Pons (tissue), 1 donor: ENCODE measurements around the gene ART1.

Source experiments
- DNase-seq: peaks from one replicate; pipeline ENCODE4 v3.0.0-alpha.2; 2016; ENCODE audit warnings: low spot score

ART1 gene

DNA sequence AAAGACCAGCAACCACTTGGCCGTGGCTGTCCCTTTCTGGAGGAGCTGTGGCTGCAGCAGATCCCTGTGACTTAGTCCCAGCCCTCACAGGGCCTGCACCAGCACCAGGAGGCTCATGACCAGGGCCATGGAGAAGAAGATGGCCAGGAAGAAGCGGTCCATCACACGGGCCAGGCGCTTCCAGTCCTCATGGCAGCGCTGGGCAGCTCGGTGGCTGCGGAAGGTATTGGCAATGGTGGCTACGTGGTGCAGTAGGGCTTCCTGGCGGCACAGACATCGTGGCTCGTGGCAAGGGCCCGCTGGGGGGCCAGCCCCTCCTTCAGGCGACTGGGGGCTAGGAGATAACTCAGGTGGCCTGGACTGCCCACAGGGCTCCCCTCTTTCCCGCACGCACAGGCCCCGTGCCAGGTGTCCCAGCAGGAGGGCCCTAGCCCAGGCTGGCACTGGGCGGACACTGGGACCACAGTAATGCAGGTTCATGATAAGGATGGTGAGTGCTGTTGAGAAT lies 21.1 kb downstream of the ART1 start:
- DNase-seq = no peak

- no peak for DNase-seq
Measured at GRCh38 chr11:3667149-3668035, 22.5 kb downstream of the ART1 start.

DNA sequence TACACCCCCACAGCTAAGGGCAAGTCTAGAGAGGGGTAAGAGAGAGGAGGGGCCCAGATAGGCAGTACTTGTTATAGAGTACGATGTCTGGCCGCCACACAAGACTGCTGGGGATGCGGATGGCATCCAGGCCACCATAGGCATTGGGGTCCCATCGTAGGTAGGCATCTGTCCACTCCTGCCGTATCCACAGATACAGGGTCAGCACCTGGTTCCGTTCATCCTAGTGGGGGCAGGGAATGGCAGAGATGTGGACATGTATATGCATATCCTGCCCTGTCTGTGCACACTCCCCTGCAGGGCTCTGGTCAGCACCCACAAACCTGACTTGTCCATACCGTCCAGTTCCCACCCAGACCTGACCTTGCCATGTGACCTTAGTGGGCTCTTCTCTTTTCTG lies 24.2 kb downstream of the ART1 start:
- no peak for DNase-seq

GRCh38 chr11:3669742-3670183 lies 24.8 kb downstream of the ART1 start:
- no peak for DNase-seq

DNA sequence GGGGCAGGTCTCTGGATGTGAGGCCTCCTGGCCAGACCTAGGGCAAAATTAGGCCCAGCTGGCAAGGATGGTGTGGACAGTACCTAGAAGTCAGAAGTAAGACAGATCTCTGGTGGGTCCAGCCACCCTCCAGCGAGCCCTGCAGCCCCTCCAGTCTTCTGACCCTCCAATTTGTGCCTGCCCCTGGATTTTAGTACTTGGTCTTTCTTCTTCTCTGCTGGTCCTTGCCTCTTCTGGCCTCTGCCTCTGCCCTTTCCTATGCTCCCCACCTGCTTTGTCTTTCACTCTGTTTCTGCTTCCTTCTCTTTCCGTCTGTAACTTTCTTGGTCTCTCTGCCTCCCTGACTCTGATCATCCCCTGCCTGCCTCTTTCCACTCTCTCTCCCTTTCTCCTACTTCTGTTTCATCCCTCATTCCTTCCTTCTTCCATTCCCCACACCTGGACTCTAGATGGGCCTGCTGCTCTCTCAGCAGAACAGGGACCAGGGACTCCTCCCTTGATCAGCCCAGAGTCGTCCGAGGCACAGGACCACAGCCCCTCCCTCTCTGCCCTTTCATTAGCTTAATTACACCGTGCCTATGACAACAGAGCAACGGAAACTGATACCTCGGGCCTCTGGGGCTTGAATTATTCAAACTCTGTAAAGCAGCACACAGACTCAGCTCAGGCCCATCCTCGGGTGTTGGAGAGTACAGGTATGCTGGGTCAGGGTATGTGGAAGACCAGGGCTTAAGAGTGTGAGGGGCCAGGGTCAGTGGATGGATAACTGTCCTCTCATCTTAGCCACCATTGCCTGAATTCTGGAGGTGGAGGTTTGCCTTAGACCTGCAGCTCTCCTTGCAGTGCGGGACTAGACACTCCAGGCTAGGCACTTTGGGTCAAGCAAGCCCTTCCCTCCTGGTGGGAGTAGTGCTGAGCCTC lies 26.7 kb downstream of the ART1 start, which contains the start of gene CHRNA10:
TSS of gene CHRNA10 (minus strand) at position 51 of the 921 bp plus-strand sequence. CDS start 72 bp downstream, outside the sequence.
- no peak for DNase-seq

GRCh38 chr11:3674189-3674588 lies 29.3 kb downstream of the ART1 start:
- DNase-seq = no peak

GRCh38 chr11:3675971-3676370 lies 31.0 kb downstream of the ART1 start:
- no peak for DNase-seq

DNA sequence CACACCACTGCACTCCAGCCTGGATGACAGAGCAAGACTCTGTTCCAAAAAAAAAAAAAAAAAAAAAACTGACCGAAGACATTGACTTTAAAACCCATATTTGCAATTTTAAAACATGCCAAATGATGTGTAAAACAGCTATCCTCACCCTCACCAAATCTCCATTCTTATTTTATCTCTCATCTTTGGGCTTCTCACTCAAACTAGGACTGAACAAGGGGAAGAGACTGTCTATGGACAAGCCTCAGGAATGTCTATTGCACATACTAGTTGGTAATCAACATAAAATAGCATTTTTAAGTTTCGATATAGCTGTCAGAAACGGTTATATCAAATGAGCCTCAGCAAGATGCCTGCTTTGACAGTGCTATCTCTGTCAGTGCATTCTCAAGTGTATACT lies 34.1 kb downstream of the ART1 start:
- no peak for DNase-seq

- DNase-seq = no peak
Measured at GRCh38 chr11:3683039-3683438, 38.1 kb downstream of the ART1 start.

GRCh38 chr11:3684129-3684818 lies 39.3 kb downstream of the ART1 start:
- no peak for DNase-seq

DNA sequence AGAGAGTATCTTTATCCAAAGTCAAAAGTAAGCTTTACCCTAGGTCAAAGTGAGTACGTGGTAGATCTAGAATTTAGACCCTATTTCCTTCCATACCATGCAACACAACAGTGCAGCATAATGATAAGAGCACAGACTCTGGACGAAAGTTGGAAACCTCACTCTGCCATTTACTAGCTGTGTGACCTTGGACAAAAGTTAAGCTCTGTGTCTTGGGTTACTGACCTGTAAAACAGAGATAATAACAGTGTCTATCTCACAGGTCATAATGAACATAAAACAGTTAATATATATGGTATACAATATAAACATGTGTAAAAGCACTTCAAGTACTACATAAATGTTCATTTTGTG lies 39.9 kb downstream of the ART1 start:
- DNase-seq = no peak

- no peak for DNase-seq
Measured at GRCh38 chr11:3685923-3686322, 41.0 kb downstream of the ART1 start.

GRCh38 chr11:3686751-3687150 lies 41.8 kb downstream of the ART1 start:
- DNase-seq = no peak

DNA sequence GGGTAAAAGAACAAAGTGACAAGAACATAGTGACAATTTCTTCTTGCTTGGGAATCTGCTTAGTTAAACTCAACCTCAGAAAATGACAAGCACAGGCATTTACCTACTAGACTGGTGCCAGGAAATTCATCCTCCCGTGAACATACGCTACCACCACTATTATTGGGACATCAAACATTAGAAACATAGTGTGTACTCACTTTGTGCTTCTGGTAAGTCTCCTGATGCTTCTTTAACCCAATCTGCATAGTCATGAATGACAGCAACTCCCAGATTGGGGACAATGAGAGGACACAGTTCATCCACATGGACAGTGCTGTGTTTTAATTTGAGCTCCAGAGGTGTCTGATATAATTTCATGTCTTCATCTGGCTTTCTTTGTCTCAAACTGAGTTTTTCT lies 55.5 kb downstream of the ART1 start:
- no peak for DNase-seq

GRCh38 chr11:3700910-3701309 lies 56.0 kb downstream of the ART1 start:
- no peak for DNase-seq

GRCh38 chr11:3703383-3703782 lies 58.5 kb downstream of the ART1 start:
- DNase-seq = no peak

- no peak for DNase-seq
Measured at GRCh38 chr11:3707176-3707575, 62.2 kb downstream of the ART1 start.

DNA sequence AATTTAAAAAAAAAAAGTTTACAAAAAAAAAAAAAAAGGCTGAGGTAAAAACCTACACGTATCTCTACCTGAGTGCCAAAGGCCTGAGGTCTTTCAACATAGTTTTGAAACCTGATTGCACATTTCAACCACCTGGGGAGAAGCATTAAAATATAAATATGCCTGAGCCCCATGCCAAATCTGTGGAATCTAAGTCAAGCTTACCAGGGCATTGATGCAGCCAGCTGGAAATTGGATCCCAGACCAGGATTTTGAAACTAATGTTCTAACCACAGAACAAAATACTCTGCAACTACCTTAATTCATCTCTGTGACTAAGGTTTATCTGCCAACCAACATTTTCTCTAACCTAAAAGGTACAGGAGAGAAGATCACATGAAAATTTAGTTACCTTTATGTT lies 65.0 kb downstream of the ART1 start:
- no peak for DNase-seq

GRCh38 chr11:3710485-3711259 lies 65.7 kb downstream of the ART1 start:
- no peak for DNase-seq

GRCh38 chr11:3712274-3712673 lies 67.3 kb downstream of the ART1 start:
- no peak for DNase-seq
